SK-N-SH (cell line): Measurements from ENCODE around the gene FYCO1. TPM values are rescaled to one million over a fixed set of nuclear protein-coding genes. Genes with fewer than 3 reads are reported as not detected.

Experiments
- CTCF ChIA-PET: fragments of 300-600, 350-600 bp; formaldehyde crosslinking; extraction: SDS; loops from one replicate; lab custom pipeline; 2021; lab: Yijun Ruan, JAX
- POLR2A ChIA-PET: fragments of 350-600 bp; sonication (Branson Sonifier 250); formaldehyde crosslinking; extraction: SDS; loops from one replicate; lab custom pipeline; 2020; ENCODE audit warnings: antibody characterized with exemption, inconsistent platforms; lab: Yijun Ruan, JAX
- DNase-seq: peaks from one replicate; pipeline ENCODE4 v3.0.0; 2012
- H2AFZ ChIP-seq: fragments of 200-600 bp; sonication (generic); 2 replicates; pipeline ENCODE4 v1.8.1; 2016; ENCODE audit warnings: antibody characterized with exemption, mild to moderate bottlenecking, low read depth
- H3F3A ChIP-seq: fragments of 200-600 bp; sonication (generic); replicated peaks from 2 replicates; pipeline ENCODE3; 2016; ENCODE audit warnings: antibody characterized with exemption, mild to moderate bottlenecking; ENCODE audit not compliant: insufficient read depth
- H3K27ac ChIP-seq, 2 experiments: fragments of 200-500 bp in 1 of 2; fragments of 200-600 bp in 1 of 2; sonication (Bioruptor generic) in 1 of 2; sonication (generic), shearing (Covaris generic) in 1 of 2; 2 replicates each; pipeline versions ENCODE4 v1.5.1 to v1.6.1; 2014 to 2016; ENCODE audit warnings: low read depth in 2 of 2, inconsistent platforms in 1 of 2, low read length in 1 of 2, mild to moderate bottlenecking in 1 of 2, mixed read lengths in 1 of 2
- H3K27me3 ChIP-seq: fragments of 200-600 bp; sonication (generic), shearing (Covaris generic); 2 replicates; pipeline ENCODE4 v1.6.1; 2016; ENCODE audit warnings: mixed run types; ENCODE audit not compliant: insufficient read depth
- H3K36me3 ChIP-seq, 2 experiments: fragments of 200-500 bp in 1 of 2; fragments of 200-600 bp in 1 of 2; sonication (Bioruptor generic) in 1 of 2; sonication (generic) in 1 of 2; replicated peaks in 1 of 2; 2 replicates each; pipeline versions ENCODE3 to v1.5.1; 2014 to 2016; ENCODE audit warnings: low read length in 1 of 2, mild to moderate bottlenecking in 1 of 2; ENCODE audit not compliant: insufficient read depth in 2 of 2, control insufficient read depth in 1 of 2
- H3K4me1 ChIP-seq, 2 experiments: fragments of 200-500 bp in 1 of 2; fragments of 200-600 bp in 1 of 2; sonication (Bioruptor generic) in 1 of 2; sonication (generic), shearing (Covaris generic) in 1 of 2; 2 replicates each; pipeline versions ENCODE4 v1.5.1 to v1.6.1; 2014 to 2016; ENCODE audit warnings: low read depth in 1 of 2, low read length in 1 of 2, mixed run types in 1 of 2; ENCODE audit not compliant: insufficient read depth in 2 of 2, control insufficient read depth in 1 of 2
- H3K4me2 ChIP-seq: fragments of 200-600 bp; sonication (generic), shearing (Covaris generic); 2 replicates; pipeline ENCODE4 v1.6.1; 2017; ENCODE audit warnings: mixed run types
- H3K4me3 ChIP-seq, 2 experiments: fragments of 200-500 bp in 1 of 2; fragments of 200-600 bp in 1 of 2; sonication (Bioruptor generic) in 1 of 2; sonication (generic), shearing (Covaris generic) in 1 of 2; 2 replicates each; pipeline versions ENCODE4 v1.5.1 to v1.8.1; 2014 to 2016; ENCODE audit warnings: low read depth in 2 of 2, inconsistent platforms in 1 of 2, low read length in 1 of 2, mild to moderate bottlenecking in 1 of 2, mixed read lengths in 1 of 2, moderate library complexity in 1 of 2
- H3K79me2 ChIP-seq: fragments of 200-600 bp; sonication (generic); 2 replicates; pipeline ENCODE4 v1.8.1; 2017; ENCODE audit warnings: mild to moderate bottlenecking; ENCODE audit not compliant: insufficient read depth
- H3K9ac ChIP-seq: fragments of 200-600 bp; sonication (generic); 2 replicates; pipeline ENCODE4 v1.6.1; 2017; ENCODE audit warnings: mixed run types
- H3K9me2 ChIP-seq: fragments of 200-600 bp; sonication (generic); 2 replicates; pipeline ENCODE4 v1.6.1; 2017; ENCODE audit warnings: mixed run types
- H3K9me3 ChIP-seq: fragments of 200-600 bp; sonication (generic); 2 replicates; pipeline ENCODE4 v1.6.1; 2017; ENCODE audit warnings: mixed run types, mild to moderate bottlenecking, moderate library complexity
- H4K20me1 ChIP-seq: fragments of 200-600 bp; sonication (generic); 2 replicates; pipeline ENCODE4 v1.6.1; 2017; ENCODE audit warnings: mild to moderate bottlenecking, mixed run types; ENCODE audit not compliant: insufficient read depth
- CTCF ChIP-seq: fragments of 200-600 bp; sonication (generic); IDR thresholded peaks from 2 replicates; pipeline ENCODE4 v1.6.1; 2017; ENCODE audit warnings: antibody characterized with exemption, mild to moderate bottlenecking, moderate library complexity
- ELF1 ChIP-seq: IDR thresholded peaks from 2 replicates; pipeline ENCODE4 v1.4.0; 2012
- EZH2phosphoT487 ChIP-seq: fragments of 200-600 bp; sonication (generic); IDR thresholded peaks from 2 replicates; pipeline ENCODE4 v1.6.1; 2017; ENCODE audit warnings: low read depth, mixed run types, mild to moderate bottlenecking, antibody characterized with exemption, moderate library complexity, borderline replicate concordance
- FOXM1 ChIP-seq: IDR thresholded peaks from 2 replicates; pipeline ENCODE4 v1.4.0; 2012; ENCODE audit warnings: low read depth, mild to moderate bottlenecking
- GABPA ChIP-seq: IDR thresholded peaks from 2 replicates; pipeline ENCODE4 v1.4.0; 2012; ENCODE audit warnings: low read depth, mild to moderate bottlenecking
- GATA2 ChIP-seq: sonication (generic); formaldehyde crosslinking; IDR thresholded peaks from 2 replicates; pipeline ENCODE4 v1.5.0; 2020; ENCODE audit warnings: mild to moderate bottlenecking, missing genetic modification reagents
- MEF2A ChIP-seq: IDR thresholded peaks from 2 replicates; pipeline ENCODE4 v1.4.0; 2012; ENCODE audit warnings: low read depth, borderline replicate concordance
- RAD21 ChIP-seq: IDR thresholded peaks from 2 replicates; pipeline ENCODE4 v1.6.1; 2012; ENCODE audit warnings: mild to moderate bottlenecking, low read length
- REST ChIP-seq: IDR thresholded peaks from 2 replicates; pipeline ENCODE4 v1.6.1; 2012; ENCODE audit warnings: mild to moderate bottlenecking, low read depth, low read length, moderate library complexity
- RFX5 ChIP-seq: IDR thresholded peaks from 2 replicates; pipeline ENCODE4 v1.6.1; 2012; ENCODE audit warnings: mild to moderate bottlenecking, improper control_type of control experiment, low read length
- RXRA ChIP-seq: IDR thresholded peaks from 2 replicates; pipeline ENCODE4 v1.4.0; 2012; ENCODE audit warnings: low read depth, mild to moderate bottlenecking, borderline replicate concordance
- SIN3A ChIP-seq: IDR thresholded peaks from 2 replicates; pipeline ENCODE4 v1.6.1; 2012; ENCODE audit warnings: low read depth, mild to moderate bottlenecking, low read length, moderate library complexity, borderline replicate concordance
- TEAD4 ChIP-seq: IDR thresholded peaks from 2 replicates; pipeline ENCODE4 v1.4.0; 2012; ENCODE audit warnings: mild to moderate bottlenecking, borderline replicate concordance; ENCODE audit not compliant: insufficient read depth
- YY1 ChIP-seq: IDR thresholded peaks from 2 replicates; pipeline ENCODE4 v1.4.0; 2012; ENCODE audit warnings: low read depth, mild to moderate bottlenecking
- WGBS: methylation state at CpG from one replicate; pipeline ENCODE4 v1.1.6; 2017; ENCODE audit warnings: low lambda C conversion rate; 5-methylcytosine and 5-hydroxymethylcytosine counted together
- polyA plus RNA-seq, 3 experiments: library from polyadenylated mRNA; depleted of rRNA; stranded (reverse); fragments of >200 nt; gene quantifications; 2 replicates each; pipeline ENCODE4 v1.2.3, GENCODE V29; 2012
- TF ChIP-seq, protein P1 (sequence below): IDR thresholded peaks from 2 replicates; pipeline ENCODE4 v1.4.0; 2012; ENCODE audit warnings: low read depth
- TF ChIP-seq, protein P2 (sequence below): IDR thresholded peaks from 2 replicates; pipeline ENCODE4 v1.4.0; 2012; ENCODE audit warnings: low read depth, borderline replicate concordance

The FYCO1 gene
- polyA plus RNA-seq, 1 of the 3 experiments (the other 2 are of a cell fraction), result 5.5 TPM

DNA sequence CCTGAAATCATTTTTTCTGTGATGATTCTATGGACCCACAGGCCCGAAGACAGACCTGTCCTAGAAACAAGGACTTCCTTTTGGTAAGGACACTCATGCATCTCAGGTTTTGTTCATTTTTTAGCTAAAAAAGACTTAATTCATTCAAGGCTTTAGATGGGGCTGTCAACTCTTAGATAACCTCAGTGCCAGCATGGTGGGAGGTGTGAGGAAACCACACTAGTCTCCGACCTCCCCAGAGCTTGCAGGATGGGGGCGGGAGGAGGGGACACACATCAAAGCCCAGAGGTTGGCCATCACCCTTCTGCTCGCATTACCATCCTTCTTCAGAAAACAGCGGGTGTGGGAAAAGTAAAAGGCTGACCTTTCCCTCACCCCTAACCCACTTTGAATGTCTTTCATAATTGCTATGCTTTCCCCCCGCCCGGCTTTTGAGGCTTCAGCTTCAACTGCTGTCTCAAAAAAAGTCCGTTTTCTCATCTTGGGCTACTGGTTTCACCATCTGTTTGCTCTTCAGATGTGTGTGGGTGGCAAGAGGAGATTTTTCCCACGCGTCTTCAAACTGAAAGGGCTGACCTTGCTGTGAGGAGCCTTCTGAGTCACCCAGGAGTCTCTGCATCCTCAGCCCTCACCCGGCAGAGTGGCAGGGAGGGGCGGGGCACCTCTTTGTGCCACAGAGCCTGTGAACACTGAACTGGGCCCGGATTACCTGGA is 79.9 kb downstream of the FYCO1 start:
- no peaks in the 10 kb centered on the region for H4K20me1 ChIP-seq
- no peak overlapping the region for H3K4me2 ChIP-seq
- no peaks in the 10 kb centered on the region for H3K79me2 ChIP-seq
- no peak overlapping the region for H3K4me3 ChIP-seq
- peaks cover 4% of the 10 kb centered on the region for H3F3A ChIP-seq
- POLR2A ChIA-PET, result no interaction called here
- no peaks in the 10 kb centered on the region for H3K36me3 ChIP-seq
- CTCF ChIA-PET, result interaction anchor here (1.2 to 1.4 kb wide), 3 partner anchors 10 to 155 kb away, joined by 3 to 4 read pairs (median 3); no protein-coding TSS in a partner anchor
- TF ChIP-seq ELF1 (no peak), RXRA (no peak), REST (no peak), EZH2phosphoT487 (no peak), GATA2 (CRISPR knock-in tag) (no peak), TEAD4 (no peak), YY1 (no peak), GABPA (no peak), MEF2A (no peak), RAD21 (no peak), FOXM1 (no peak), RFX5 (no peak), SIN3A (no peak), CTCF (no peak)
- TF ChIP-seq, protein P1, sequence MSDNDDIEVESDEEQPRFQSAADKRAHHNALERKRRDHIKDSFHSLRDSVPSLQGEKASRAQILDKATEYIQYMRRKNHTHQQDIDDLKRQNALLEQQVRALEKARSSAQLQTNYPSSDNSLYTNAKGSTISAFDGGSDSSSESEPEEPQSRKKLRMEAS, result no peak
- TF ChIP-seq, protein P2, sequence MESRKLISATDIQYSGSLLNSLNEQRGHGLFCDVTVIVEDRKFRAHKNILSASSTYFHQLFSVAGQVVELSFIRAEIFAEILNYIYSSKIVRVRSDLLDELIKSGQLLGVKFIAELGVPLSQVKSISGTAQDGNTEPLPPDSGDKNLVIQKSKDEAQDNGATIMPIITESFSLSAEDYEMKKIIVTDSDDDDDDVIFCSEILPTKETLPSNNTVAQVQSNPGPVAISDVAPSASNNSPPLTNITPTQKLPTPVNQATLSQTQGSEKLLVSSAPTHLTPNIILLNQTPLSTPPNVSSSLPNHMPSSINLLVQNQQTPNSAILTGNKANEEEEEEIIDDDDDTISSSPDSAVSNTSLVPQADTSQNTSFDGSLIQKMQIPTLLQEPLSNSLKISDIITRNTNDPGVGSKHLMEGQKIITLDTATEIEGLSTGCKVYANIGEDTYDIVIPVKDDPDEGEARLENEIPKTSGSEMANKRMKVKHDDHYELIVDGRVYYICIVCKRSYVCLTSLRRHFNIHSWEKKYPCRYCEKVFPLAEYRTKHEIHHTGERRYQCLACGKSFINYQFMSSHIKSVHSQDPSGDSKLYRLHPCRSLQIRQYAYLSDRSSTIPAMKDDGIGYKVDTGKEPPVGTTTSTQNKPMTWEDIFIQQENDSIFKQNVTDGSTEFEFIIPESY, result no peak
- H3K9ac ChIP-seq, result no peak overlapping the region
- no peak overlapping the region for H2AFZ ChIP-seq
- DNase-seq, result no peak
- H3K27ac ChIP-seq, result no peak overlapping the region
- no peaks in the 10 kb centered on the region for H3K9me2 ChIP-seq
- WGBS, result 77% methylated on average over 12 of the region's 13 CpGs
- peaks cover 0 to 3% of the 10 kb centered on the region in 2 experiments; a peak in 1 of 4 replicates for H3K4me1 ChIP-seq
- H3K27me3 ChIP-seq, result no peaks in the 10 kb centered on the region
- H3K9me3 ChIP-seq, result no peaks in the 10 kb centered on the region
